Neural cell (in vitro differentiated cells): ENCODE results near the gene PTPN18. TPM values are rescaled to one million over a fixed set of nuclear protein-coding genes. Genes with fewer than 3 reads are reported as not detected.

Source experiments
- H2AFZ ChIP-seq: fragments of 200-600, 300-800 bp; sonication (generic), shearing (Covaris generic); 2 replicates; pipeline ENCODE4 v1.6.0; 2014; ENCODE audit warnings: low read depth, mild to moderate bottlenecking, antibody characterized with exemption, low read length, moderate library complexity
- H3F3A ChIP-seq: fragments of 200-600 bp; shearing (Covaris generic); 2 replicates; pipeline ENCODE4 v1.6.1; 2016; ENCODE audit warnings: mild to moderate bottlenecking, moderate library complexity, mixed read lengths, antibody characterized with exemption, low read length; ENCODE audit not compliant: insufficient read depth, poor library complexity, severe bottlenecking
- H3K27ac ChIP-seq: fragments of 200-600, 300-800 bp; sonication (generic), shearing (Covaris generic); 2 replicates; pipeline ENCODE4 v1.5.1; 2014; ENCODE audit warnings: mild to moderate bottlenecking, low read length, moderate library complexity
- H3K27me3 ChIP-seq: fragments of 300-800, 200-600 bp; sonication (generic), shearing (Covaris generic); 2 replicates; pipeline ENCODE4 v1.6.0; 2014; ENCODE audit warnings: mild to moderate bottlenecking, low read depth, low read length, moderate library complexity; ENCODE audit not compliant: insufficient read depth
- H3K36me3 ChIP-seq: fragments of 300-800, 200-600 bp; sonication (generic), shearing (Covaris generic); 2 replicates; pipeline ENCODE4 v1.5.1; 2014; ENCODE audit warnings: mild to moderate bottlenecking, antibody characterized with exemption, low read length, moderate library complexity; ENCODE audit not compliant: insufficient read depth
- H3K4me2 ChIP-seq: fragments of 300-800, 200-600 bp; sonication (generic), shearing (Covaris generic); 2 replicates; pipeline ENCODE4 v1.6.0; 2014; ENCODE audit warnings: mild to moderate bottlenecking, low read length
- H3K4me3 ChIP-seq: fragments of 300-800, 200-600 bp; sonication (generic), shearing (Covaris generic); 2 replicates; pipeline ENCODE4 v1.5.1; 2014; ENCODE audit warnings: mild to moderate bottlenecking, low read length, moderate library complexity
- H3K79me2 ChIP-seq: fragments of 200-600 bp; shearing (Covaris generic); replicated peaks from 2 replicates; pipeline ENCODE4 v1.6.0; 2014; ENCODE audit warnings: mild to moderate bottlenecking, low read length, moderate library complexity; ENCODE audit not compliant: insufficient read depth
- H3K9ac ChIP-seq: fragments of 300-800, 200-600 bp; sonication (generic), shearing (Covaris generic); 2 replicates; pipeline ENCODE4 v1.6.1; 2016; ENCODE audit warnings: mild to moderate bottlenecking, low read length, mixed read lengths
- H3K9me2 ChIP-seq: fragments of 200-600 bp; shearing (Covaris generic); 2 replicates; pipeline ENCODE4 v1.6.1; 2016; ENCODE audit warnings: mild to moderate bottlenecking, low read length, mixed read lengths; ENCODE audit not compliant: insufficient read depth
- H3K9me3 ChIP-seq: fragments of 200-600, 300-800 bp; sonication (generic), shearing (Covaris generic); 2 replicates; pipeline ENCODE4 v1.6.1; 2016; ENCODE audit warnings: mild to moderate bottlenecking, mixed run types, low read length, moderate library complexity, mixed read lengths
- H4K20me1 ChIP-seq: fragments of 200-600 bp; shearing (Covaris generic); 2 replicates; pipeline ENCODE4 v1.6.1; 2016; ENCODE audit warnings: mild to moderate bottlenecking, mixed run types; ENCODE audit not compliant: insufficient read depth
- CTCF ChIP-seq: fragments of 450-650 bp; IDR thresholded peaks from 2 replicates; pipeline ENCODE4 v1.5.1; 2014; ENCODE audit warnings: antibody characterized with exemption, mild to moderate bottlenecking, moderate library complexity; ENCODE audit not compliant: poor library complexity, severe bottlenecking
- EP300 ChIP-seq: fragments of 450-650 bp; conservative IDR thresholded peaks from 2 replicates; pipeline ENCODE4 v1.6.1; 2014; ENCODE audit warnings: antibody characterized with exemption, mild to moderate bottlenecking, moderate library complexity; ENCODE audit not compliant: poor library complexity, severe bottlenecking
- EZH2 ChIP-seq: fragments of 200-600, 300-800 bp; shearing (Covaris generic), sonication (generic); IDR thresholded peaks from 2 replicates; pipeline ENCODE4 v1.6.1; 2014; ENCODE audit warnings: antibody characterized with exemption, low read length, borderline replicate concordance, mild to moderate bottlenecking; ENCODE audit not compliant: insufficient read depth, poor library complexity, severe bottlenecking
- MXI1 ChIP-seq: fragments of 450-650 bp; conservative IDR thresholded peaks from 2 replicates; pipeline ENCODE4 v1.6.1; 2014; ENCODE audit warnings: antibody characterized with exemption, mild to moderate bottlenecking; ENCODE audit not compliant: poor library complexity, severe bottlenecking
- POLR2AphosphoS5 ChIP-seq: IDR thresholded peaks from 2 replicates; pipeline ENCODE4 v1.6.1; 2012
- RAD21 ChIP-seq: fragments of 450-650 bp; conservative IDR thresholded peaks from 2 replicates; pipeline ENCODE4 v1.6.1; 2014; ENCODE audit warnings: antibody characterized with exemption, mild to moderate bottlenecking, moderate library complexity
- REST ChIP-seq: IDR thresholded peaks from 2 replicates; pipeline ENCODE4 v1.6.1; 2012; ENCODE audit warnings: borderline replicate concordance
- SMC3 ChIP-seq: fragments of 450-650 bp; conservative IDR thresholded peaks from 2 replicates; pipeline ENCODE4 v1.6.1; 2014; ENCODE audit warnings: antibody characterized with exemption, mild to moderate bottlenecking, moderate library complexity; ENCODE audit not compliant: poor library complexity
- TAF1 ChIP-seq: IDR thresholded peaks from 2 replicates; pipeline ENCODE4 v1.6.1; 2012; ENCODE audit warnings: low read depth
- polyA plus RNA-seq: library from polyadenylated mRNA; depleted of rRNA; stranded (reverse); fragments of >200 nt; gene quantifications from 2 replicates; pipeline ENCODE4 v1.2.3, GENCODE V29; 2014

PTPN18 gene
- polyA plus RNA-seq, 1 donor from 2014 or later, result 13.3 TPM

- Histone ChIP-seq H3K79me2 (no peaks in the 10 kb centered on the region), H3K9me3 (no peaks in the 10 kb centered on the region), H4K20me1 (no peaks in the 10 kb centered on the region), H2AFZ (no peak overlapping the region), H3K4me3 (no peak overlapping the region), H3F3A (no peaks in the 10 kb centered on the region), H3K9ac (no peak overlapping the region), H3K4me2 (no peak overlapping the region), H3K36me3 (no peaks in the 10 kb centered on the region), H3K27ac (no peak overlapping the region), H3K9me2 (no peaks in the 10 kb centered on the region), H3K27me3 (no peaks in the 10 kb centered on the region)
- TF ChIP-seq EZH2, result no peak
- TF ChIP-seq MXI1, result no peak
- no peak for TF ChIP-seq REST
- TF ChIP-seq SMC3, result no peak
- no peak for TF ChIP-seq POLR2AphosphoS5
- TF ChIP-seq RAD21, result no peak
- no peak for TF ChIP-seq TAF1
Measured at GRCh38 chr2:130368786-130369185, 12.9 kb downstream of the PTPN18 start.

GRCh38 chr2:130369311-130369964, 13.6 kb downstream of the PTPN18 start:
- H3K4me2 ChIP-seq, result no peak overlapping the region
- no peaks in the 10 kb centered on the region for H3F3A ChIP-seq
- no peaks in the 10 kb centered on the region for H3K79me2 ChIP-seq
- TF ChIP-seq MXI1 (no peak), TAF1 (no peak), CTCF (no peak), POLR2AphosphoS5 (no peak), EZH2 (no peak), RAD21 (no peak), EP300 (no peak), SMC3 (no peak), REST (no peak)
- H3K9me3 ChIP-seq, result no peaks in the 10 kb centered on the region
- H3K9ac ChIP-seq, result no peak overlapping the region
- H3K4me3 ChIP-seq, result no peak overlapping the region
- H4K20me1 ChIP-seq, result no peaks in the 10 kb centered on the region
- no peaks in the 10 kb centered on the region for H3K9me2 ChIP-seq
- H2AFZ ChIP-seq, result no peak overlapping the region
- no peaks in the 10 kb centered on the region for H3K36me3 ChIP-seq
- no peak overlapping the region for H3K27ac ChIP-seq
- H3K27me3 ChIP-seq, result no peaks in the 10 kb centered on the region
